ENCODE results near the gene DLG2.

GRCh38 chr11:83706566-83706965 is 1920.6 kb downstream of the DLG2 start:
- TF ChIP-seq POLR2A (IDR thresholded peaks at IDR 0.05) (no peak), POLR2AphosphoS5 (IDR thresholded peaks at IDR 0.05) (no peak)
